Effector memory CD8-positive, alpha-beta T cell (primary cell): Measurements from ENCODE around the gene CALHM3.
"Not testable (repeated sequence)": the region's sequence is repeated elsewhere in the genome, so short reads cannot be mapped to it uniquely, and the experiment has no call there.

Experiments used
- ATAC-seq: fragments of 150-1000 bp; cut with Tn5 transposase; replicated peaks from 2 replicates; pipeline ENCODE4 v1.10.0; 2021; ENCODE audit warnings: mild to moderate bottlenecking, moderate library complexity
- DNase-seq, 3 experiments: peaks; one replicate each; pipeline ENCODE4 v3.0.0; 2021
- H3K27ac Mint-ChIP-seq, 2 donors: one replicate each; pipeline ENCODE4 v1.8.0; 2022; ENCODE audit warnings: mild to moderate bottlenecking in 2 of 2, mixed read lengths in 2 of 2, moderate library complexity in 2 of 2
- H3K27me3 Mint-ChIP-seq, 2 donors: one replicate each; pipeline ENCODE4 v1.8.0; 2022; ENCODE audit warnings: mixed read lengths in 2 of 2
- H3K36me3 Mint-ChIP-seq: one replicate; pipeline ENCODE4 v1.8.0; 2022; ENCODE audit warnings: mild to moderate bottlenecking, moderate library complexity, mixed read lengths; ENCODE audit not compliant: insufficient read depth
- H3K4me1 Mint-ChIP-seq, 2 donors: one replicate each; pipeline ENCODE4 v1.8.0; 2022; ENCODE audit warnings: low read depth in 2 of 2, mixed read lengths in 2 of 2
- H3K4me3 Mint-ChIP-seq, 2 donors: one replicate each; pipeline ENCODE4 v1.8.0; 2022; ENCODE audit warnings: mild to moderate bottlenecking in 2 of 2, mixed read lengths in 2 of 2, moderate library complexity in 2 of 2
- H3K9me3 Mint-ChIP-seq, 2 donors: one replicate each; pipeline ENCODE4 v1.8.0; 2022; ENCODE audit warnings: mixed read lengths in 2 of 2

The CALHM3 gene

DNA sequence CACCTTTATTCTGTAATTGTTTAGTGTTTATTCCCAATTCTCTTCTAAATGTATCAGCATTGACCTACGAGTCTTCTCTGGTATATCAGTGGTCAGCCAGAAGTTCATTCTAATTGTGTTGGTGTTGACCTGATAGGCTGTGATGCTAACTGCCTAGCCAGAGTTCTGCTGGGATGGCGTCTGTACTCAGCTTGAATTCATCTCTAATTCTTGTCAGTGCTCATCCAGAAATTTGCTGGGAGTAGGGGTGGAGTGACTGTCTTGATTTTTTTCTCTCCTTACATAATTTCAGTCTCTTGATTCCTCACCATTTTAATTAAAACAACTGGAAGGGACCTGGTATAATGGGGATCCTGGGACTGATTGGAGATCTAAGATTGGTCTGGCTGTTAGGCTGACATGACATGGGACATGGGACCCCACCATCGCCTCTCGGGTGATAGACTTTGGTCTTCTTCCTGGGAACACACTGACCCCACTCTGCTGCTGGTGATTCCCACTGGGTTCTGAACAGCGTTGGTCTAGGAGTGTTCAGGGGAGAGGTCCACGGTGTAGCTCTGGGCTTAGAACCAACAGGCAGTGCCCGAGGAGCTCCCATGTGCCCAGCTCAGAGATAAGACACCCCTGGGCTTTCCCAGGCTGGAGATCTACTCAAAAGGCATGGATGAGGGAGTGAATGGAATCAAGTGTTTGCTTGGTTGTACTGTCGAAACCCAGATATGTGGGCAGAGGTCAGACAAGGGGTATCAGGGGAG is 18.3 kb upstream of the CALHM3 start:
- H3K36me3 Mint-ChIP-seq, result peaks cover 2% of the 10 kb centered on the region
- no peak overlapping the region for H3K4me3 Mint-ChIP-seq
- H3K27ac Mint-ChIP-seq, result no peak overlapping the region
- ATAC-seq, result no peak
- DNase-seq, result no peak
- H3K4me1 Mint-ChIP-seq, result peaks cover 4 to 17% of the 10 kb centered on the region in 2 donors
- H3K27me3 Mint-ChIP-seq, result peaks cover 50 to 76% of the 10 kb centered on the region in 2 donors
- H3K9me3 Mint-ChIP-seq, result no peaks in the 10 kb centered on the region

DNA sequence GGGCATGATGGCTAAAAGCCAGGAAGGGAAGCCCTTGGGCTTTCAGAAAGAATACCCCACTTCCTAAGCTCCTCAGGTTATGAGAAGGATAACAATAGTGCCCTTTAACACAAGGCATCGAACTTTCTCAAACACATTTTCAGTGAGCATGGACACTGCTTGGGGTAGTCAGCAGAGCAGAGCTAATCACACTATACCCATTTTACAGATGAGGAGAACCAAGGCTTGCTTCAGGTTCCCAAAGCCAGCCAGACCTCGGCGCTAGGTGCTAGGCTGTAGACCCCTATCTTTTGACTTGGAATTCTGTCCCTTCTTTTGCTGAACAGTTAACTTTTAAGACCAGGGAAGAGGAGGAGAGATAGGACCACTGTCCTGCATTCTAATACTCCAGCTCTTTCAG is 16.3 kb upstream of the CALHM3 start:
- ATAC-seq, result no peak
- peak overlapping the region; percentile 67 to 71 for H3K4me3 Mint-ChIP-seq
- H3K36me3 Mint-ChIP-seq, result peaks cover 5% of the 10 kb centered on the region
- no peak for DNase-seq
- H3K9me3 Mint-ChIP-seq, result no peaks in the 10 kb centered on the region
- H3K27ac Mint-ChIP-seq, result no peak overlapping the region
- peaks cover 11 to 18% of the 10 kb centered on the region in 2 donors for H3K4me1 Mint-ChIP-seq
- peaks cover 47 to 67% of the 10 kb centered on the region in 2 donors for H3K27me3 Mint-ChIP-seq

DNA sequence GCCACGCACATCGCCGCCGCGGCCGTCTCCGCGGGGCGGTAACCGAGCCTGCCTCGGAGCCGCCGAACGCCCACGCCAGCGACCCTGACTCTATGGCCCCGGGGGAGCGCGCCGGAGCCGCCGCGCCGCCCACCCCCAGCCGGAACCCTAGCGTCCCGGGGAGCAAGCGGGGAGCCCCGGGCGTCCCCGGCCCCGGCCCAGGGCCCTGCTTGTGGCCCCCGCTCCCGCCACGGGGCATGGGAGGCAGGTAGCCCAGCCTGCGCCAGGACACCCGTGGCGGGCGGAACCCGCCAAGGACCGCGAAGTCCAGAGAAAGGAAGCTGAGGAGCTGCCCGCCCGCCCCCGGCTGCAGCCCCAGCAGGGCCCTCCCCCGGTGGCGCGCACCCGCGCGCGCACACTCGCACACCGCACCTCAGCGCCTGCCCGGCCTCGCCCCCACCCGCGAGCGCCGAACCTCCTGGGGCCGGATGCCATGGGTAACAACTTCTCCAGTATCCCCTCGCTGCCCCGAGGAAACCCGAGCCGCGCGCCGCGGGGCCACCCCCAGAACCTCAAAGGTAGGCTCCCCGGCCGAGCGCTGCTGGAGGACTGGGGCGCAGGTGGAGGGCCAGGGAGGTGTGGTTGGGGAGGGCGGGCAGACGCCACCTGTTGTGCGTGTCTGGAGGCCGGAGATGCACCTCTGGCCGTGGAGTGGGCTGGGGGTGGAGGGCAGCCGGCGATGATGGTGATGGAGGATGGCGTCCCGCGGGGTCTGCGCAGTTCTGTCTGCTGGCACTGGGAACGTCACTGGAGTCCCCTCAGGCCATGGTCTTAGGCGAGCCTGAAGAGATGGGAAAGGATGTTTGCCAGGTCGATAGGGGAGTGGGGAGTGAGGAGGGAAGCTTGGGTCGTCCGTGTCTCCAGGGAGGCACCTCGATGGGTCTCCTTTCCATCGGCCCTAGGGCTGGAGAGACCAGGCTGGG is 15.2 kb upstream of the CALHM3 start:
- H3K36me3 Mint-ChIP-seq, result peaks cover 2% of the 10 kb centered on the region
- peak overlapping the region; percentile 67 to 71 for H3K4me3 Mint-ChIP-seq
- no peaks in the 10 kb centered on the region for H3K9me3 Mint-ChIP-seq
- peaks cover 38 to 59% of the 10 kb centered on the region in 2 donors for H3K27me3 Mint-ChIP-seq
- no peak overlapping the region for H3K27ac Mint-ChIP-seq
- H3K4me1 Mint-ChIP-seq, result peaks cover 15 to 18% of the 10 kb centered on the region in 2 donors
- ATAC-seq (peak; percentile 70), DNase-seq (peak; percentile 39 to 43 (median 42))

DNA sequence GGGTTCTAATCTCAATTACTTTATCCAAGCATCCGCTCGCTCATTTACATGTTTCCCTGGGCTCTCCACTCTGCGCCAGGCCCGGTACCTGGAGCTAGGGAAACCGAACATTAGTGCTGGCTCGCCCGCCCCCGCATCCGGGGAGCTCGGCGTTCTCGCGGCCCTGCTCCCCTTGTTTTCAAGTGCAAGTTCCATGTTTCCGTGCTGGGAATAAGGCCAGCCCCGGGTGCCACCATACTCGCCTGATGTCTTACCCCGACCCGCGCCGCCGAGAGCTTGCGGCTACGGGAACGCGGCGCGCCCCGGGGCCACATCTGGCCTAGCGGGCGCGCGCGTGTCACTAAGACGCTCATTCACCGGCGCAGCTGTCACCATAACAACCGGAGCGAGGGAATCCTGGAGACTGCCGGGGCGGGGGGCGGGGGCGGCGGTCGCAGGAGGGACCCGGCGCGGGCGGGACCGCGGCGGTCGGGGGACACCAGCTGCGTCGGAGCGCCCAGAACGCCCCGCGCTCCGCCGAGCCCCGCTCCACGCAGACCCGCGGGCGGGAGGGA is 14.4 kb upstream of the CALHM3 start, which contains the start of gene NEURL1:
Gene NEURL1, plus strand, starts transcription at position 344 of the 554 bp plus-strand sequence. CDS start 683 bp downstream, outside the sequence.
- Mint-ChIP-seq H3K36me3 (peaks cover 2% of the 10 kb centered on the region), H3K9me3 (no peaks in the 10 kb centered on the region), H3K27ac (peak within 1 kb of the TSS in 1 of 2 donors; percentile 68), H3K4me1 (peaks cover 15 to 18% of the 10 kb centered on the region in 2 donors), H3K4me3 (peak within 1 kb of the TSS; percentile 82 to 88), H3K27me3 (peaks cover 34 to 52% of the 10 kb centered on the region in 2 donors)
- DNase-seq (peak in 1 of 3 experiments; percentile 17), ATAC-seq (peak; percentile 21)

DNA sequence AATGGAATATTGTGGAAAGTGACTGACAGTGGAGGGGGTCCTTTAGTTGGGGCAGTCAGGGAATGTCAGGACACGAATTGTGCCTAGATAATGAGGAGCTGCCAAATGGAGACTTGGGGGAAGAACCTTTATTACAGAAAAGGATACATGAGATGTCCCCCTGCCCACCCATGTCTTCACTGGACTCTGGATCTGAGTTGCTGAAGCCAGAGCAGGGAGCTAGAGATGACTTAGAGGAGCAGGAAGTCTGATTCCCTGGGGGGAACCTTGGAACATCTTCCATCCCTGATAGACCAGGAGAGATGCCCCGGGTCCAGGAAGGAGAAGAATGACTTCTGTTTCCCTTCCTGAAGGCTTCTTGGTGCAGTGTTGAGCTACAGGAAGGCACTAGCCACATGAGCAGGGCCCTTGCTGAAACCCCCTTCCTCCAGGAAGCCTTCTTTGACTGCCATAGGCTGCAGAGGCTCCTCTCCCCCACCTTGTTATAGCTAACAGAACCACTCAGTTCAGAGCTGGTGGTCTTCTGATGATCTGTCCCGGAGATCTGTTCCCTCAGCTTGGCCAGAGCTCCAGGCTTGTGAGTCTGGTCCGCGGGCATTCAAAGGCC is 13.7 kb upstream of the CALHM3 start:
- no peak for DNase-seq
- peaks cover 32 to 48% of the 10 kb centered on the region in 2 donors for H3K27me3 Mint-ChIP-seq
- peak overlapping the region; percentile 82 to 88 for H3K4me3 Mint-ChIP-seq
- H3K4me1 Mint-ChIP-seq, result peaks cover 15 to 18% of the 10 kb centered on the region in 2 donors
- no peak for ATAC-seq
- no peaks in the 10 kb centered on the region for H3K9me3 Mint-ChIP-seq
- H3K36me3 Mint-ChIP-seq, result peaks cover 2% of the 10 kb centered on the region
- H3K27ac Mint-ChIP-seq, result peak overlapping the region in 1 of 2 donors; percentile 68

DNA sequence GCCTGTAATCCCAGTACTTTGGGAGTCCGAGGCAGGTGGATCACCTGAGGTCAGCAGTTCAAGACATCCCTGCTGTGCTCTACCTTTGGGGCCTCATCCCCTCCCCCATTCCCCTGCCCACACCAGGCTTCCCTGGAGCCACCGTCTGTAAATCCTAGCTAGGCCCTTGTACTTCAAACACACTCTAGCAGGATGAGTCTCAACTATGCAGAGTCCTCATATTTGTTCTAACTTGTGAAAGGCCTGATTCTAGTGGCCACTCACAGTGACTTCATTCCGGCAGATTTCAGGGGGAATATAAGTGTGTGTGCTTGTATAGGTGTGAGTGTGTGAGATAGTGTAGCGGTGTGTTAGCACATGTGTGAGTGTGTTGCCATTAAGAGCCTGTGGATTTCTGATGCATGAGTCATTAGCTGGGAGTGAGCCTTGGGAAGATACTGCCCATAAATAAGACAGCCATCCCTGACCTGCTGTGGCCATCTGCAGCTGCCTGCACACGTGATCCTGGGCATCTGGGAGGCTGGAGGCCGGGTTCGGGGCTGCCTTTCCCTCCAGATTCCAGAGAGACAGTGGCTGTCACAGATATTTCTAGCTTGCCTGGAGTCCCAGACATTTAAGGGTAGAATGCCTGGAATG is 12.8 kb upstream of the CALHM3 start:
- Mint-ChIP-seq H3K9me3 (no peaks in the 10 kb centered on the region), H3K27ac (peak overlapping the region in 1 of 2 donors; percentile 68), H3K36me3 (peaks cover 2% of the 10 kb centered on the region), H3K4me1 (peaks cover 15 to 18% of the 10 kb centered on the region in 2 donors), H3K27me3 (peaks cover 26 to 39% of the 10 kb centered on the region in 2 donors), H3K4me3 (peak overlapping the region in 1 of 2 donors; percentile 88)
- DNase-seq (no peak), ATAC-seq (no peak)

DNA sequence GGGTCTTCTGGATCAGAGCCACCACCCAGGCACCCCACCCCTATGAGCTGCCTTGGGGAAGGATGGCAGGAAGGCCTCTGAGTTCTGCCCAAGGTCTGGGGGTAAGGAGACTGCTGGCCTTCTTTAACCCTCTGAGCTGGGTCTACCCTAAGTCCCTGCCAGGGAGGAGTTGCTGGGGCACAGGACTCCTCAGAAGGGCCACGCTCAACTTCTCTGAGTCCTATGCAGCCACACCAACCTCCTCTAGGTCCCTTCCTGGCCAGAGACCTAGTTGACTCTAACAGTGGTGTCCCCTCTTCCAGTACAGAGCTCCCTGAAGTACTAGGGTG is 11.9 kb upstream of the CALHM3 start:
- Mint-ChIP-seq H3K27me3 (peaks cover 24 to 36% of the 10 kb centered on the region in 2 donors), H3K36me3 (peaks cover 2% of the 10 kb centered on the region), H3K9me3 (no peaks in the 10 kb centered on the region), H3K4me3 (no peak overlapping the region), H3K4me1 (peaks cover 15 to 18% of the 10 kb centered on the region in 2 donors), H3K27ac (peak overlapping the region in 1 of 2 donors; percentile 17)
- peak; percentile 13 for ATAC-seq
- DNase-seq, result no peak

DNA sequence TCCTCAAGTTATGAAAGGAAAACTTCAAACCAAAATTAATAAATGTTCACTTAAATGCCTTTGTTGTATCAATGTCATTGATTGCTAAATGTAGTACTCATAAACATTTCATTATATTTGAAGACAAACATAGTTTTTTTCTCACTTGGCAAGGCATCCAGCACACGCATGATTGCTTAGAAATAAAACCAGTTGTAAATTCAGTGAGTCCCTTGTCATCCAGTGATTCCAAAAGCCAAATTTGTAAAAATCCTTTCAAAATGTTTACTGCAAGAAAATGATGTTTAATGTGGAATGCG is 8.3 kb upstream of the CALHM3 start:
- H3K27me3 Mint-ChIP-seq, result peaks cover 4 to 6% of the 10 kb centered on the region in 2 donors
- ATAC-seq (no peak), DNase-seq (no peak)
- no peak overlapping the region for H3K4me3 Mint-ChIP-seq
- peaks cover 2% of the 10 kb centered on the region for H3K36me3 Mint-ChIP-seq
- H3K4me1 Mint-ChIP-seq, result peaks cover 9 to 10% of the 10 kb centered on the region in 2 donors
- H3K9me3 Mint-ChIP-seq, result no peaks in the 10 kb centered on the region
- H3K27ac Mint-ChIP-seq, result no peak overlapping the region

DNA sequence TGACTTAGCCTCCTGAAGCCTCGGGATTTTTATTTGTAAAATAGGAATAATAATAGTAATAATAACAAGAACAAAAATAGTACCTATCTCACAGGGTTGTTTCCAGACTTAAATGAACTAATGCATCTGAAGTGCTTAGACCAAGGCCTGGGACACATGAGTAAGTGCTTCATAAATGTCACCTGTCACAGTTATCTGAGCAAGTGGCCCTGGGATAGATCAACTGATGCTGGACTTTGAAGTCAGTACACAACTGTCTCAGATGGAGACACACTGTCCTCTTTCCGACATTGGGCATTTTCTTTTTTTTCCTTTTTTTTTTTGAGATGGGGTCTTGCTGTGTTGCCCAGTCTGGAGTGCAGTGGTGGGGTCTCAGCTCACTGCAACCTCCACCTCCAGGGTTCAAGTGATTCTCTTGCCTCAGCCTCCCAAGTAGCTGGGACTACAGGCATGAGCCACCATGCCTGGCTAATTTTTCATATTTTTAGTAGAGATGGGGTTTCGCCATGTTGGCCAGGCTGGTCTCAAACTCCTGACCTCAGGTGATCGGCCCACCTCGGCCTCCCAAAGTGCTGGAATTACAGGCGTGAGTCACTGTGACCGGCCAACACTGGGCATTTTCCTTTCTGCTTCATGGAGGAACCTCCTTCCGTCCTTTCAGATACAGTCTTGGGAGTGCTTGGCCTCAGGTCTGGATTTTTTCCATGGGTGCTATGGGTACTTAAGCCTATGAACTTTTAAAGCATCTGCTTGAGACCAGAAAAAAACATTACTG is 7.8 kb upstream of the CALHM3 start:
- not testable (repeated sequence) for H3K27ac Mint-ChIP-seq, H3K9me3 Mint-ChIP-seq, H3K36me3 Mint-ChIP-seq, ATAC-seq, H3K4me3 Mint-ChIP-seq, DNase-seq, H3K27me3 Mint-ChIP-seq
- H3K4me1 Mint-ChIP-seq, result peaks cover 11 to 13% of the 10 kb centered on the region in 2 donors

DNA sequence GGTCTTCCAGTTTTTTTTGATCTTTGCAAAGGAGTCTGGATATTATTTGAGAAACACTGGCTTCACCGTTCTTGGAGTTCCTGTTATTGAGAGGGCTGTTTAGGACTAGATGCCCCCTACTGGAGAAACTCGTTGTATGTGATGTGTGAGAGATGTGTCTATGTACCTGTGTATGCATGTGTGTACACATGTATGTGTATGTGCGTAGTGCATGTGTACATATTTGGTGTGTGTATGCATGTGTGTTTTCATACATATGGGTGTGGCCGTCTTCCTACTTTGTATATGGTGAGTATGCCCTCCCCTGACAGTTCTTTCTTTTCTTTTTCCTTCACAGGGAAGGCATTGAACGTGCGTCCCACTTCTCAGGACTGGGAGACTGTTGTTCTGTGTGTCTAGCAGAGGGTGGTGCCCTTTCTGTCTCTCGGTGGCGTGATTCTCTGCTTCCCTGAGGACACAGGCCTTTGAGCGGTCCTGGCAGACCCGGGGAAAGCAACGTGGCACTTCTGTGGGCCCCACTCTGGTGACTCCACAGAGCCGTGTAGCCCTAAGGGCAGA is 3.0 kb upstream of the CALHM3 start:
- no peak overlapping the region for H3K27ac Mint-ChIP-seq

DNA sequence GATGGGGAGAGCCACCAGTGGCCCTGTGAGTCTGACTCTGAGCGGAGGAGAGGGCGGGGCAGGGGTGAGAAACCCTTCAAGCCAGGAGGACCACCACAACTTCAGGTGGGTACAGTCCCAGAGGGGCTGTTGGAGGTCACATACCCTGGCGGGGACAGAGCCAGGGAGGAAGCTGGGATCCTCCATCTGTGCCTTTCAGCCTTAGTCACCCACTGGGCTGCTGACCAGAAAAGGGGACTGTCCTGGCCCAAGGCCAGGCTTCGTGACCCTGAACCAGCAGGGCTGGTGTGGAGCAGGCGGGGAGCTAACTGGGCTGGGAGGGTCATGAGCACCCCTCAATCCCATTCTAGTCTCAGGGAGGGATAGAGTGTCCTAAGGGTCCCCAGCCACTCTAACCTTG is 1.5 kb upstream of the CALHM3 start:
- H3K27me3 Mint-ChIP-seq, result no peaks in the 10 kb centered on the region
- no peak overlapping the region for H3K27ac Mint-ChIP-seq
- no peak overlapping the region for H3K4me3 Mint-ChIP-seq
- ATAC-seq, result no peak
- no peaks in the 10 kb centered on the region for H3K9me3 Mint-ChIP-seq
- H3K4me1 Mint-ChIP-seq, result peaks cover 14 to 16% of the 10 kb centered on the region in 2 donors
- H3K36me3 Mint-ChIP-seq, result no peaks in the 10 kb centered on the region
- DNase-seq, result no peak

More for the DNA sequence above, 3.0 kb upstream of the CALHM3 start:
- DNase-seq (peak; percentile 52 to 59 (median 58)), ATAC-seq (peak; percentile 81)
- no peaks in the 10 kb centered on the region for H3K36me3 Mint-ChIP-seq
- H3K27me3 Mint-ChIP-seq, result no peaks in the 10 kb centered on the region
- H3K4me3 Mint-ChIP-seq, result no peak overlapping the region
- peaks cover 8 to 14% of the 10 kb centered on the region in 2 donors for H3K4me1 Mint-ChIP-seq
- no peaks in the 10 kb centered on the region for H3K9me3 Mint-ChIP-seq

DNA sequence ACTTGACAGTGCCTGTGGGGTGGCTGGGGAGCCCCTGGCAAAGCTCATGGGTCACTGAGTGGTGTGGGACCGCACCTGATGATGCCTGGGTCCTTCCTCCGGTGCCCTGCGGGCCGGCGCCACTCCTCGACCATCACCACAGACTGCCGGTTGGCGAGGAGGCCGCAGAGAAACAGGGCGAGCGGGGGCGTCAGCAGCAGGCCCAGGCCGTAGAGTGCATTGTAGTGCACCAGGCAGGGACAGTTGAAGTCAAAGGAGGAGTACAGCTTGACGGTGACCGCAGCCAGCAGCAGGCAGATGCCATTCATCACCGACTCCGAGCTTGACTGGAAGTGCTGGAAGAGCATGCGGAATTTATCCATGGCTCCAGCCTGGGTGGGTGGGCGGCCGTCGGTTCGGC is 369 bp downstream of the CALHM3 start:
- H3K9me3 Mint-ChIP-seq, result no peaks in the 10 kb centered on the region
- no peak overlapping the region for H3K27ac Mint-ChIP-seq
- DNase-seq (no peak), ATAC-seq (no peak)
- H3K36me3 Mint-ChIP-seq, result no peaks in the 10 kb centered on the region
- H3K4me1 Mint-ChIP-seq, result peaks cover 14 to 19% of the 10 kb centered on the region in 2 donors
- H3K27me3 Mint-ChIP-seq, result no peaks in the 10 kb centered on the region
- H3K4me3 Mint-ChIP-seq, result no peak overlapping the region
